HepG2 (cell line): ENCODE data around the gene PIKFYVE. TPM values are rescaled to one million over a fixed set of nuclear protein-coding genes. Genes with fewer than 3 reads are reported as not detected.

Experiments
- ATAD3A ChIP-seq: sonication (generic); formaldehyde crosslinking; IDR thresholded peaks from 2 replicates; pipeline ENCODE4 v1.4.0; 2020; ENCODE audit warnings: missing genetic modification reagents
- DNMT1 ChIP-seq: sonication (generic); formaldehyde crosslinking; IDR thresholded peaks from 2 replicates; pipeline ENCODE4 v1.5.1; 2020; ENCODE audit warnings: mild to moderate bottlenecking, missing genetic modification reagents
- FOXJ3 ChIP-seq: sonication (generic); formaldehyde crosslinking; IDR thresholded peaks from 2 replicates; pipeline ENCODE4 v1.4.0; 2020; ENCODE audit warnings: missing genetic modification reagents, mild to moderate bottlenecking, borderline replicate concordance
- HMGXB3 ChIP-seq: sonication (generic); formaldehyde crosslinking; IDR thresholded peaks from 2 replicates; pipeline ENCODE4 v1.4.0; 2020; ENCODE audit warnings: missing genetic modification reagents, borderline replicate concordance
- HOXA5 ChIP-seq: sonication (generic); formaldehyde crosslinking; IDR thresholded peaks from 2 replicates; pipeline ENCODE4 v1.4.0; 2020; ENCODE audit warnings: missing genetic modification reagents
- MATR3 ChIP-seq: sonication (generic); formaldehyde crosslinking; IDR thresholded peaks from 2 replicates; pipeline ENCODE4 v1.4.0; 2020; ENCODE audit warnings: missing genetic modification reagents
- MXI1 ChIP-seq: IDR thresholded peaks from 3 replicates; pipeline ENCODE4 v1.6.1; 2012; ENCODE audit warnings: low read depth, low read length, inconsistent platforms, borderline replicate concordance
- NCOA5 ChIP-seq: sonication (generic); formaldehyde crosslinking; IDR thresholded peaks from 2 replicates; pipeline ENCODE4 v1.4.0; 2020; ENCODE audit warnings: missing genetic modification reagents
- PAF1 ChIP-seq: IDR thresholded peaks from 2 replicates; pipeline ENCODE4 v1.6.1; 2016; ENCODE audit warnings: missing genetic modification reagents, missing compliant biosample characterization
- PHB2 ChIP-seq: fragments of 450-650 bp; IDR thresholded peaks from 2 replicates; pipeline ENCODE4 v1.6.1; 2018; ENCODE audit not compliant: partially characterized antibody
- PHF20 ChIP-seq: sonication (generic); formaldehyde crosslinking; IDR thresholded peaks from 2 replicates; pipeline ENCODE4 v1.5.0; 2020; ENCODE audit warnings: mild to moderate bottlenecking, missing genetic modification reagents
- PHF21A ChIP-seq: sonication (generic); formaldehyde crosslinking; IDR thresholded peaks from 2 replicates; pipeline ENCODE4 v1.5.0; 2020; ENCODE audit warnings: mild to moderate bottlenecking, missing genetic modification reagents
- PREB ChIP-seq: sonication (generic); formaldehyde crosslinking; IDR thresholded peaks from 2 replicates; pipeline ENCODE4 v1.4.0; 2020; ENCODE audit warnings: missing genetic modification reagents
- RFX3 ChIP-seq: IDR thresholded peaks from 2 replicates; pipeline ENCODE4 v1.6.1; 2016; ENCODE audit warnings: missing biosample characterization, missing genetic modification reagents
- TCF12 ChIP-seq, 2 experiments: fragments of 450-650 bp in 1 of 2; sonication (generic) in 1 of 2; formaldehyde crosslinking in 1 of 2; IDR thresholded peaks; 2 replicates each; pipeline versions ENCODE4 v1.6.1 to v1.8.0; 2017 to 2022; ENCODE audit warnings: antibody characterized with exemption in 1 of 2, mild to moderate bottlenecking in 1 of 2, missing genetic modification reagents in 1 of 2, moderate library complexity in 1 of 2
- TGIF2 ChIP-seq: IDR thresholded peaks from 2 replicates; pipeline ENCODE4 v1.6.1; 2016; ENCODE audit warnings: control low read depth, missing compliant biosample characterization
- YEATS2 ChIP-seq: sonication (generic); formaldehyde crosslinking; IDR thresholded peaks from 2 replicates; pipeline ENCODE4 v1.4.0; 2020; ENCODE audit warnings: missing genetic modification reagents, borderline replicate concordance
- ZBTB39 ChIP-seq: sonication (generic); formaldehyde crosslinking; IDR thresholded peaks from 2 replicates; pipeline ENCODE4 v1.5.0; 2020; ENCODE audit warnings: missing genetic modification reagents
- ZNF205 ChIP-seq: IDR thresholded peaks from 2 replicates; pipeline ENCODE4 v1.6.1; 2018; ENCODE audit warnings: missing biosample characterization, missing genetic modification reagents
- ZNF569 ChIP-seq: sonication (generic); formaldehyde crosslinking; IDR thresholded peaks from 2 replicates; pipeline ENCODE4 v1.5.0; 2020; ENCODE audit warnings: mild to moderate bottlenecking, missing genetic modification reagents, moderate library complexity, borderline replicate concordance
- ZNF619 ChIP-seq: sonication (generic); formaldehyde crosslinking; IDR thresholded peaks from 2 replicates; pipeline ENCODE4 v1.4.0; 2020; ENCODE audit warnings: mild to moderate bottlenecking, missing genetic modification reagents
- ZNF781 ChIP-seq: sonication (generic); formaldehyde crosslinking; IDR thresholded peaks from 2 replicates; pipeline ENCODE4 v1.5.1; 2020; ENCODE audit warnings: borderline replicate concordance, mild to moderate bottlenecking, missing genetic modification reagents; ENCODE audit errors: not compliant biosample characterization
- polyA plus RNA-seq, 8 experiments: library from polyadenylated mRNA; depleted of rRNA in 3 of 8; stranded (reverse) in 7 of 8; unstranded in 1 of 8; fragments of >200 nt; fragmentation: Illumina TruSeq in 4 of 8; extraction: Trizol in 4 of 8; gene quantifications; 2 replicates each; pipeline versions ENCODE4 v1.2.1 to v1.2.3, GENCODE V29; 2011 to 2016; ENCODE audit warnings: low read depth in 4 of 8, missing spikeins in 1 of 8, mixed read lengths in 1 of 8; ENCODE audit not compliant: insufficient read depth in 1 of 8
- total RNA-seq, 5 experiments: library from RNA; depleted of rRNA; stranded (reverse); fragments of >200 nt; fragmentation: Illumina TruSeq; extraction: Trizol; gene quantifications; 2 replicates each; pipeline ENCODE4 v1.2.3, GENCODE V29; 2016; ENCODE audit warnings: low read depth in 1 of 5

PIKFYVE gene
- total and polyA plus RNA-seq, 2 of the 13 experiments (the other 11 are each of a cell fraction or from before 2014, with no cell fraction given): 20.2 to 21.7 TPM

- 0 out of 2 replicates have a peak, but pooled peaks have one; percentile 39 for TF ChIP-seq HMGXB3 (CRISPR knock-in tag)
- TF ChIP-seq PHF20 (CRISPR knock-in tag): peak; percentile 92
- no peak for TF ChIP-seq PHB2
- peak; percentile 85; the same call in 1 of the 2 replicates for TF ChIP-seq ZBTB39 (CRISPR knock-in tag)
- peak; percentile 93 for TF ChIP-seq ZNF619 (CRISPR knock-in tag)
- no peak for TF ChIP-seq MATR3
- TF ChIP-seq HOXA5 (CRISPR knock-in tag): no peak; the same call in 1 of the 2 replicates
- no peak for TF ChIP-seq PREB (CRISPR knock-in tag)
- TF ChIP-seq DNMT1 (CRISPR knock-in tag): no peak
- no peak for TF ChIP-seq NCOA5 (CRISPR knock-in tag)
- no peak for TF ChIP-seq PAF1
- peak; percentile 97 for TF ChIP-seq TGIF2 (CRISPR knock-in tag)
- peak; percentile 95 for TF ChIP-seq ZNF205 (CRISPR knock-in tag)
- TF ChIP-seq YEATS2 (CRISPR knock-in tag): peak; percentile 89; the same call in 1 of the 2 replicates
- TF ChIP-seq FOXJ3 (CRISPR knock-in tag): peak; percentile 81
- no peak for TF ChIP-seq ATAD3A (CRISPR knock-in tag)
- TF ChIP-seq MXI1: peak; percentile 78; the same call in 2 of the 3 replicates
- TF ChIP-seq ZNF569: peak; percentile 31; the same call in 1 of the 2 replicates
- no peak for TF ChIP-seq TCF12 (IDR thresholded peaks at IDR 0.05)
- TF ChIP-seq TCF12 (CRISPR knock-in tag; IDR thresholded peaks at IDR 0.05): peak; percentile 45; the same call in 1 of the 2 replicates
- peak; percentile 80 for TF ChIP-seq ZNF781 (CRISPR knock-in tag)
- peak; percentile 100 for TF ChIP-seq PHF21A (CRISPR knock-in tag)
- TF ChIP-seq RFX3: no peak
Measured at GRCh38 chr2:208265801-208266552, at the start of gene PIKFYVE (continued).
